Measurements from ENCODE around the gene UTP25.

DNA sequence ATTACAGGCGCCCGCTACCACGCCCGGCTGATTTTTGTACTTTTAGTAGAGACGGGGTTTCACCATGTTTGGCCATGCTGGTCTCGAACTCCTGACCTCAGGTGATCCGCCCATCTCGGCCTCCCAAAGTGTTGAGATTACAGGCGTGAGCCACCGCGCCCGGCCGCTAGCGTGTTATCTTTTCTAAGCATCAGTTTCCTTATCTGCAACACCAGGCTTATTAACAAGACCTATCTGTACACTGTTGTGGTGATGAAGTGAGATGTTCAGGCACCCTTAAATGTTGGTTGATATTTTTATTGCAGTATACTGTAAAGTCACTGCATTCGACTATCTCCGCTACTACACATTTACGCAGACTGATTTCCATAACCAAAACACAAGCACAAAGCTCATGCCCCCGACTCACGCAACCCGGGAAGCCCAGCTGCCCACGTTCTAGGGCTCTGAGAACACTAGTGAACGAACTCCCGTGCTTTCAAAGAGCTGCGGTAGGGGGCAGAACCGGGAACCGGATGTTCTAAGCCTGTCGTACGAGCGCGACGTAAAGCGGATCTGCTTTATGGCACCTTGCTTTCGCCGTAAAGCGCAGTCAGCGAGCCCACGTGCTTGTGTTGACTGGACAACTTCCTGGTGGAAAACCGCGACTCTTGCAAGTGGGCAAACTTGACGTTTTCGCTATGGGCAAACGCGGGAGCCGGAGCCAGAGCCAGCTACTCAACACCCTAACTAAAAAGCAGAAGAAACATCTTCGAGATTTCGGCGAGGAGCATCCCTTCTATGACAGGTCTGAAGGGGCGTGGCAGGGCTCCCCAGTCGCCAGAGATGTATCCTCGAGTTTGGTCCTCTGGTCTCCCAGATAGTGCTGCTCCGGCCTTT, at the start of gene UTP25:
- TF ChIP-seq, protein P1, sequence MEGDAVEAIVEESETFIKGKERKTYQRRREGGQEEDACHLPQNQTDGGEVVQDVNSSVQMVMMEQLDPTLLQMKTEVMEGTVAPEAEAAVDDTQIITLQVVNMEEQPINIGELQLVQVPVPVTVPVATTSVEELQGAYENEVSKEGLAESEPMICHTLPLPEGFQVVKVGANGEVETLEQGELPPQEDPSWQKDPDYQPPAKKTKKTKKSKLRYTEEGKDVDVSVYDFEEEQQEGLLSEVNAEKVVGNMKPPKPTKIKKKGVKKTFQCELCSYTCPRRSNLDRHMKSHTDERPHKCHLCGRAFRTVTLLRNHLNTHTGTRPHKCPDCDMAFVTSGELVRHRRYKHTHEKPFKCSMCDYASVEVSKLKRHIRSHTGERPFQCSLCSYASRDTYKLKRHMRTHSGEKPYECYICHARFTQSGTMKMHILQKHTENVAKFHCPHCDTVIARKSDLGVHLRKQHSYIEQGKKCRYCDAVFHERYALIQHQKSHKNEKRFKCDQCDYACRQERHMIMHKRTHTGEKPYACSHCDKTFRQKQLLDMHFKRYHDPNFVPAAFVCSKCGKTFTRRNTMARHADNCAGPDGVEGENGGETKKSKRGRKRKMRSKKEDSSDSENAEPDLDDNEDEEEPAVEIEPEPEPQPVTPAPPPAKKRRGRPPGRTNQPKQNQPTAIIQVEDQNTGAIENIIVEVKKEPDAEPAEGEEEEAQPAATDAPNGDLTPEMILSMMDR (IDR thresholded peaks at IDR 0.05): peak in 1 of 3 donors; percentile 55
- TF ChIP-seq POLR2A (IDR thresholded peaks at IDR 0.05): no peak
